CD4-positive, alpha-beta memory T cell (primary cell): Measurements from ENCODE around the gene TRIML1. TPM values are rescaled to one million over a fixed set of nuclear protein-coding genes. Genes with fewer than 3 reads are reported as not detected.

Source experiments
- CTCF ChIA-PET: fragments of 350-600 bp; sonication (Branson Sonifier 250); formaldehyde crosslinking; loops from one replicate; lab custom pipeline; 2021; ENCODE audit warnings: inconsistent platforms; ENCODE audit not compliant: partially characterized antibody; lab: Charles Lee
- POLR2A ChIA-PET: fragments of 350-600 bp; sonication (Branson Sonifier 250); formaldehyde crosslinking; loops from one replicate; lab custom pipeline; 2021; ENCODE audit not compliant: partially characterized antibody; lab: Charles Lee
- DNase-seq, 5 donors: peaks; one replicate each; pipeline versions ENCODE4 v3.0.0 to v3.0.0-alpha.2; 2020 to 2022; ENCODE audit warnings: mixed read lengths in 1 of 5
- H3K27ac ChIP-seq: one replicate; pipeline ENCODE4 v1.7.0; 2013; ENCODE audit warnings: low read depth, low read length
- H3K27me3 ChIP-seq: 2 replicates; pipeline ENCODE4 v1.7.0; 2013; ENCODE audit warnings: mild to moderate bottlenecking, low read length, moderate library complexity; ENCODE audit not compliant: insufficient read depth
- H3K36me3 ChIP-seq: 2 replicates; pipeline ENCODE4 v1.7.0; 2013; ENCODE audit warnings: mild to moderate bottlenecking, low read length, moderate library complexity; ENCODE audit not compliant: insufficient read depth
- H3K4me1 ChIP-seq: 2 replicates; pipeline ENCODE4 v1.7.0; 2013; ENCODE audit warnings: mild to moderate bottlenecking, low read length, moderate library complexity; ENCODE audit not compliant: insufficient read depth
- H3K4me3 ChIP-seq, 2 donors: one replicate each; pipeline ENCODE4 v1.7.0; 2013; ENCODE audit warnings: low read length in 2 of 2, mild to moderate bottlenecking in 1 of 2
- H3K9me3 ChIP-seq, 2 donors: one replicate each; pipeline ENCODE4 v1.7.0; 2013; ENCODE audit warnings: low read length in 2 of 2, control low read depth in 1 of 2; ENCODE audit not compliant: control insufficient read depth in 1 of 2
- H3K27ac Mint-ChIP-seq, 7 donors: one replicate each; pipeline ENCODE4 v1.8.0; 2020 to 2021; ENCODE audit warnings: mixed read lengths in 7 of 7, mild to moderate bottlenecking in 6 of 7, inconsistent platforms in 3 of 7, moderate library complexity in 3 of 7
- H3K27me3 Mint-ChIP-seq, 2 donors: one replicate each; pipeline ENCODE4 v1.8.0; 2020 to 2021; ENCODE audit warnings: mixed read lengths in 2 of 2
- H3K36me3 Mint-ChIP-seq, 2 donors: one replicate each; pipeline ENCODE4 v1.8.0; 2020 to 2021; ENCODE audit warnings: mixed read lengths in 2 of 2, inconsistent platforms in 1 of 2, mild to moderate bottlenecking in 1 of 2
- H3K4me1 Mint-ChIP-seq, 4 donors: one replicate each; pipeline ENCODE4 v1.8.0; 2020 to 2021; ENCODE audit warnings: mixed read lengths in 4 of 4, mild to moderate bottlenecking in 1 of 4
- H3K4me3 Mint-ChIP-seq, 8 donors: one replicate each; pipeline ENCODE4 v1.8.0; 2020 to 2021; ENCODE audit warnings: mixed read lengths in 8 of 8, mild to moderate bottlenecking in 7 of 8, moderate library complexity in 6 of 8, inconsistent platforms in 3 of 8
- H3K9me3 Mint-ChIP-seq, 8 donors: one replicate each; pipeline ENCODE4 v1.8.0; 2020 to 2021; ENCODE audit warnings: mixed read lengths in 8 of 8, mild to moderate bottlenecking in 5 of 8, inconsistent platforms in 3 of 8, moderate library complexity in 1 of 8
- intact Hi-C: fragments of 100-400 bp; cut with micrococcal nuclease; formaldehyde crosslinking; loops from one replicate; pipeline ENCODE4 v1.15.1; 2023
- polyA plus RNA-seq, 2 donors: library from polyadenylated mRNA; unstranded; fragments of 300-500 nt; fragmentation: Illumina TruSeq; gene quantifications; one replicate each; pipeline ENCODE4 v1.2.3, GENCODE V29; 2021
- total RNA-seq, 2 experiments: library from RNA; stranded (reverse); gene quantifications; one replicate each; pipeline ENCODE4 v1.2.3, GENCODE V29; 2021

The TRIML1 gene
- total and polyA plus RNA-seq, 4 experiments from 2014 or later, result not detected

GRCh38 chr4:188110741-188111471 is 28.3 kb upstream of the TRIML1 start:
- Mint-ChIP-seq H3K27me3 (no peaks in the 10 kb centered on the region), H3K36me3 (no peaks in the 10 kb centered on the region), H3K4me3 (no peak overlapping the region), H3K27ac (no peak overlapping the region), H3K9me3 (peaks cover 0 to 24% (median 9%) of the 10 kb centered on the region in 8 donors), H3K4me1 (no peaks in the 10 kb centered on the region)
- Histone ChIP-seq H3K27ac (no peak overlapping the region), H3K9me3 (peaks cover 0 to 4% of the 10 kb centered on the region in 2 donors), H3K4me3 (no peak overlapping the region), H3K36me3 (no peaks in the 10 kb centered on the region), H3K27me3 (no peaks in the 10 kb centered on the region), H3K4me1 (no peaks in the 10 kb centered on the region)
- POLR2A ChIA-PET, result no interaction called here
- CTCF ChIA-PET, result no interaction called here
- intact Hi-C loops, result no loop called here
- no peak for DNase-seq

- H3K27me3 Mint-ChIP-seq, result no peaks in the 10 kb centered on the region
- intact Hi-C loops, result no loop called here
- H3K27me3 ChIP-seq, result no peaks in the 10 kb centered on the region
- H3K9me3 ChIP-seq, result peaks cover 0 to 4% of the 10 kb centered on the region in 2 donors
- no peak overlapping the region for H3K27ac Mint-ChIP-seq
- H3K36me3 Mint-ChIP-seq, result no peaks in the 10 kb centered on the region
- H3K9me3 Mint-ChIP-seq, result peaks cover 0 to 24% (median 9%) of the 10 kb centered on the region in 8 donors
- ChIA-PET CTCF (no interaction called here), POLR2A (no interaction called here)
- H3K4me1 ChIP-seq, result no peaks in the 10 kb centered on the region
- DNase-seq, result no peak
- H3K4me3 ChIP-seq, result no peak overlapping the region
- H3K4me1 Mint-ChIP-seq, result no peaks in the 10 kb centered on the region
- H3K27ac ChIP-seq, result no peak overlapping the region
- no peaks in the 10 kb centered on the region for H3K36me3 ChIP-seq
- no peak overlapping the region for H3K4me3 Mint-ChIP-seq
Measured at GRCh38 chr4:188111955-188112354, 27.3 kb upstream of the TRIML1 start.

GRCh38 chr4:188113156-188113555 is 26.1 kb upstream of the TRIML1 start:
- DNase-seq, result no peak
- Mint-ChIP-seq H3K27me3 (no peaks in the 10 kb centered on the region), H3K4me1 (no peaks in the 10 kb centered on the region), H3K27ac (no peak overlapping the region), H3K4me3 (no peak overlapping the region), H3K36me3 (no peaks in the 10 kb centered on the region), H3K9me3 (peaks cover 0 to 20% (median 8%) of the 10 kb centered on the region in 8 donors)
- Histone ChIP-seq H3K27ac (no peak overlapping the region), H3K9me3 (peaks cover 0 to 4% of the 10 kb centered on the region in 2 donors), H3K27me3 (no peaks in the 10 kb centered on the region), H3K4me3 (no peak overlapping the region), H3K36me3 (no peaks in the 10 kb centered on the region), H3K4me1 (no peaks in the 10 kb centered on the region)
- CTCF ChIA-PET, result no interaction called here
- POLR2A ChIA-PET, result interaction anchor here (0.6 kb wide), 1 partner anchor 94 kb away, joined by 4 read pairs; no protein-coding TSS in a partner anchor
- intact Hi-C loops, result no loop called here

- no peaks in the 10 kb centered on the region for H3K27me3 ChIP-seq
- intact Hi-C loops, result no loop called here
- no peak overlapping the region for H3K4me3 ChIP-seq
- H3K36me3 ChIP-seq, result no peaks in the 10 kb centered on the region
- H3K27ac Mint-ChIP-seq, result no peak overlapping the region
- no peaks in the 10 kb centered on the region for H3K36me3 Mint-ChIP-seq
- no peak overlapping the region for H3K27ac ChIP-seq
- peaks cover 0 to 4% of the 10 kb centered on the region in 2 donors for H3K9me3 ChIP-seq
- no peaks in the 10 kb centered on the region for H3K27me3 Mint-ChIP-seq
- peaks cover 0 to 12% (median 5%) of the 10 kb centered on the region in 8 donors for H3K9me3 Mint-ChIP-seq
- no peaks in the 10 kb centered on the region for H3K4me1 ChIP-seq
- ChIA-PET CTCF (no interaction called here), POLR2A (no interaction called here)
- no peak for DNase-seq
- no peak overlapping the region for H3K4me3 Mint-ChIP-seq
- H3K4me1 Mint-ChIP-seq, result no peaks in the 10 kb centered on the region
Measured at GRCh38 chr4:188117631-188118324, 21.5 kb upstream of the TRIML1 start.

- Mint-ChIP-seq H3K36me3 (no peaks in the 10 kb centered on the region), H3K9me3 (peaks cover 0 to 16% (median 8%) of the 10 kb centered on the region in 8 donors), H3K4me1 (no peaks in the 10 kb centered on the region), H3K27ac (no peak overlapping the region), H3K4me3 (no peak overlapping the region), H3K27me3 (no peaks in the 10 kb centered on the region)
- no peak for DNase-seq
- no peaks in the 10 kb centered on the region for H3K9me3 ChIP-seq
- no peaks in the 10 kb centered on the region for H3K27me3 ChIP-seq
- no peaks in the 10 kb centered on the region for H3K36me3 ChIP-seq
- intact Hi-C loops, result no loop called here
- H3K4me3 ChIP-seq, result no peak overlapping the region
- no peaks in the 10 kb centered on the region for H3K4me1 ChIP-seq
- no peak overlapping the region for H3K27ac ChIP-seq
- CTCF ChIA-PET, result no interaction called here
- POLR2A ChIA-PET, result no interaction called here
Measured at GRCh38 chr4:188121530-188121929, 17.7 kb upstream of the TRIML1 start.

GRCh38 chr4:188127214-188127874 is 11.9 kb upstream of the TRIML1 start:
- H3K4me1 Mint-ChIP-seq, result no peaks in the 10 kb centered on the region
- H3K4me3 Mint-ChIP-seq, result no peak overlapping the region
- POLR2A ChIA-PET, result no interaction called here

GRCh38 chr4:188130355-188130754 is 8.9 kb upstream of the TRIML1 start:
- Mint-ChIP-seq H3K9me3 (peaks cover 0 to 15% (median 3%) of the 10 kb centered on the region in 8 donors), H3K4me1 (no peaks in the 10 kb centered on the region), H3K36me3 (no peaks in the 10 kb centered on the region), H3K27ac (no peak overlapping the region), H3K4me3 (no peak overlapping the region), H3K27me3 (no peaks in the 10 kb centered on the region)
- Histone ChIP-seq H3K36me3 (no peaks in the 10 kb centered on the region), H3K27ac (no peak overlapping the region), H3K4me1 (no peaks in the 10 kb centered on the region), H3K4me3 (no peak overlapping the region), H3K27me3 (no peaks in the 10 kb centered on the region), H3K9me3 (no peaks in the 10 kb centered on the region)
- no peak for DNase-seq
- CTCF ChIA-PET, result no interaction called here
- POLR2A ChIA-PET, result no interaction called here
- intact Hi-C loops, result no loop called here

More at GRCh38 chr4:188127214-188127874, 11.9 kb upstream of the TRIML1 start:
- Mint-ChIP-seq H3K27ac (no peak overlapping the region), H3K27me3 (no peaks in the 10 kb centered on the region), H3K9me3 (peaks cover 0 to 15% (median 5%) of the 10 kb centered on the region in 8 donors), H3K36me3 (no peaks in the 10 kb centered on the region)
- Histone ChIP-seq H3K27me3 (no peaks in the 10 kb centered on the region), H3K36me3 (no peaks in the 10 kb centered on the region), H3K9me3 (no peaks in the 10 kb centered on the region), H3K4me1 (no peaks in the 10 kb centered on the region), H3K27ac (no peak overlapping the region), H3K4me3 (no peak overlapping the region)
- intact Hi-C loops, result no loop called here
- no peak for DNase-seq
- CTCF ChIA-PET, result no interaction called here
